Measurements from ENCODE around the gene PMFBP1.

DNA sequence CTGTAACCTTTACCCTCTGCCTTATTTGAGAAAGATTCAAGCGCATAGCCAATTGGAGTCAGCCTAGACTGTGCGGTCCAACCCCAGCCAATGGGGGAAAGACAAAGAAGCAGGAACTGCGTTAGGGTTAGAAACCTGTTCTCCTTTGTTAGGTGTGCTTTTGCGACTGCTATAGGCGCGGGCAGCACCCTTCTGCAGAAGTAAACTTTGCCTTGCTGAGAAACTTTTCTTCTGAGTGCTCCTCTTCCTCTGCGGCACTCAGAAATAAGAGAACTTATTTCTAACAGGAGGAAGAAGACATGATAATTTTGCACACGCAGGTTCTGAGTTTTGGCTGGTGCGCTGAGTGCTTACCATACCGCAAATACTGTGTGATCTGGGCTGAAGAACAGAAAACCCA lies 87.5 kb downstream of the PMFBP1 start:
- TF ChIP-seq, protein P1, sequence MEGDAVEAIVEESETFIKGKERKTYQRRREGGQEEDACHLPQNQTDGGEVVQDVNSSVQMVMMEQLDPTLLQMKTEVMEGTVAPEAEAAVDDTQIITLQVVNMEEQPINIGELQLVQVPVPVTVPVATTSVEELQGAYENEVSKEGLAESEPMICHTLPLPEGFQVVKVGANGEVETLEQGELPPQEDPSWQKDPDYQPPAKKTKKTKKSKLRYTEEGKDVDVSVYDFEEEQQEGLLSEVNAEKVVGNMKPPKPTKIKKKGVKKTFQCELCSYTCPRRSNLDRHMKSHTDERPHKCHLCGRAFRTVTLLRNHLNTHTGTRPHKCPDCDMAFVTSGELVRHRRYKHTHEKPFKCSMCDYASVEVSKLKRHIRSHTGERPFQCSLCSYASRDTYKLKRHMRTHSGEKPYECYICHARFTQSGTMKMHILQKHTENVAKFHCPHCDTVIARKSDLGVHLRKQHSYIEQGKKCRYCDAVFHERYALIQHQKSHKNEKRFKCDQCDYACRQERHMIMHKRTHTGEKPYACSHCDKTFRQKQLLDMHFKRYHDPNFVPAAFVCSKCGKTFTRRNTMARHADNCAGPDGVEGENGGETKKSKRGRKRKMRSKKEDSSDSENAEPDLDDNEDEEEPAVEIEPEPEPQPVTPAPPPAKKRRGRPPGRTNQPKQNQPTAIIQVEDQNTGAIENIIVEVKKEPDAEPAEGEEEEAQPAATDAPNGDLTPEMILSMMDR (conservative IDR thresholded peaks at IDR 0.05; ENCODE audit: low read depth, low read length), result no peak
- TF ChIP-seq RFX5 (IDR thresholded peaks at IDR 0.05; ENCODE audit: low read depth, low read length) (no peak), POLR2A (IDR thresholded peaks at IDR 0.05; ENCODE audit: low read depth, low read length) (no peak), SMC3 (IDR thresholded peaks at IDR 0.05; ENCODE audit: low read depth, low read length) (no peak)

All from IMR-90 (cell line).